Retinal pigment epithelial cell (primary cell): ENCODE results near the gene GOSR2.
A peak's percentile ranks its signal among the peaks of the same experiment; 100 is the strongest.

Experiments used
- DNase-seq: peaks from one replicate; pipeline ENCODE4 v3.0.0-alpha.2; 2010; ENCODE audit warnings: low read depth
- H3K4me3 ChIP-seq: 2 replicates; pipeline ENCODE4 v1.5.1; 2011; ENCODE audit warnings: mild to moderate bottlenecking, low read length, control low read depth, moderate library complexity
- TF ChIP-seq, protein P1 (sequence below): conservative IDR thresholded peaks from 2 replicates; pipeline ENCODE4 v1.5.1; 2011; ENCODE audit warnings: low read depth, low read length, control low read depth, inconsistent platforms

The GOSR2 gene

GRCh38 chr17:46885415-46886309 is 37.3 kb upstream of the GOSR2 start:
- TF ChIP-seq, protein P1, sequence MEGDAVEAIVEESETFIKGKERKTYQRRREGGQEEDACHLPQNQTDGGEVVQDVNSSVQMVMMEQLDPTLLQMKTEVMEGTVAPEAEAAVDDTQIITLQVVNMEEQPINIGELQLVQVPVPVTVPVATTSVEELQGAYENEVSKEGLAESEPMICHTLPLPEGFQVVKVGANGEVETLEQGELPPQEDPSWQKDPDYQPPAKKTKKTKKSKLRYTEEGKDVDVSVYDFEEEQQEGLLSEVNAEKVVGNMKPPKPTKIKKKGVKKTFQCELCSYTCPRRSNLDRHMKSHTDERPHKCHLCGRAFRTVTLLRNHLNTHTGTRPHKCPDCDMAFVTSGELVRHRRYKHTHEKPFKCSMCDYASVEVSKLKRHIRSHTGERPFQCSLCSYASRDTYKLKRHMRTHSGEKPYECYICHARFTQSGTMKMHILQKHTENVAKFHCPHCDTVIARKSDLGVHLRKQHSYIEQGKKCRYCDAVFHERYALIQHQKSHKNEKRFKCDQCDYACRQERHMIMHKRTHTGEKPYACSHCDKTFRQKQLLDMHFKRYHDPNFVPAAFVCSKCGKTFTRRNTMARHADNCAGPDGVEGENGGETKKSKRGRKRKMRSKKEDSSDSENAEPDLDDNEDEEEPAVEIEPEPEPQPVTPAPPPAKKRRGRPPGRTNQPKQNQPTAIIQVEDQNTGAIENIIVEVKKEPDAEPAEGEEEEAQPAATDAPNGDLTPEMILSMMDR: no peak
- H3K4me3 ChIP-seq: no peak overlapping the region
- DNase-seq: no peak

- H3K4me3 ChIP-seq: no peak overlapping the region
- DNase-seq: no peak
- TF ChIP-seq, protein P1: no peak
Measured at GRCh38 chr17:46886310-46886663, 36.7 kb upstream of the GOSR2 start.

DNA sequence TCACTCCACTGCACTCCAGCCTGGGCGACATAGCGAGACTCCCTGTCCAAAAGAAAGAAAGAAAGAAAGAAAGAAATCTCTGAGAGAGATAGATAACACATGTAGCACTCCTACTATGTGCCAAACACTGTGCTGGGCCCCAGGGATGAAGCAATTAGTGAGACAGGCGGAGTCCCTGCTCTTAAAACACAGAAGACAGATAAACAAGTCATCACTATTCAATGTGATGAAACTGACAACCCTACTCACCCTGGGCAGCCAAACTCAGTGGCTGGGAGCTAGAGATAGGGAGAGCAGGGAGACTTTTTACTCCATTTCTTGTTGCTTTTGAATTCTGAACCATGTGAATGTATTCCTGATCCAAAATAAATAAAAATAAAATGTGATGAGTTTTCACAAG is 35.2 kb upstream of the GOSR2 start:
- TF ChIP-seq, protein P1: no peak

DNA sequence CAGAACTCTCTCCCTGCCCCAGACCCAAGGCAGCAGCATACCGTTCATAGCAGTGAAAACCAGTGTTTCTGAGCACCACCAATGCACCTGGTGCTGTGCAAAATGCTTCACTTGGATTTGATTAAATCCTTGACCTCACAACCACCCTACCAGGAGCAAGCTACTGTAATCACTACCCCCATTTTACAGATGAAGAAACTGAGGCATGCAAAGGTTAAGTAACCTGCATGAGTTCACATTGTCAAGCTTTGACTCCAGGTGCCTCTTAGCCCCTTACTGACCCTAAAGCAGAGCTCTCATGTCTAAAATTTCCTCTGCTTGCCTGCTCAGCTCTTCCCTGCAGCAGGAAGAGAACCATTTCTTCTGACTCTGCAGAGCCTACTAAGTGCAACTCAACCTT is 34.2 kb upstream of the GOSR2 start:
- TF ChIP-seq, protein P1: no peak

More for the DNA sequence above, 35.2 kb upstream of the GOSR2 start:
- no peak for DNase-seq
- no peak overlapping the region for H3K4me3 ChIP-seq

DNA sequence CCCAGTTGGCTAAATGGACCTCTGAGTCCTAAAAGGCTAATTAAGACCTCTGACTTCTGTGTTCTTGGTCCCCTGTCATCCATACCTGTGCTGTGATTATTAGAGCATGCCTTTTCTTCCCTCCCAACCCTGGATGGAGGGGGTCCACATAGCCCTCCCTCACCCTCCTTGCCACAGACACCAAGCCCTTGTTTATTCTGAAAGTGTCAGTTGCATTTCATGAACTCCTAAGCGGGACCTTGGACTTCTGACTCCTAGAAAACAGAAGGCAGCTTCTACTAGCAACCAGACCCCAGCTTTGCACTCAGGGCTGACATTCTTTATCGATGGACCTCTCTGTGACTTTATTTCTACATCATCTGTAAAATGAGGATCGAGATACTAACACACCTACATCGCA is 33.4 kb upstream of the GOSR2 start:
- TF ChIP-seq, protein P1: no peak
- no peak overlapping the region for H3K4me3 ChIP-seq
- DNase-seq: no peak

More for the DNA sequence above, 34.2 kb upstream of the GOSR2 start:
- no peak for DNase-seq
- H3K4me3 ChIP-seq: no peak overlapping the region

- H3K4me3 ChIP-seq: no peak overlapping the region
- TF ChIP-seq, protein P1: no peak
- DNase-seq: peak; percentile 63
Measured at GRCh38 chr17:46889992-46890564, 32.9 kb upstream of the GOSR2 start.

DNA sequence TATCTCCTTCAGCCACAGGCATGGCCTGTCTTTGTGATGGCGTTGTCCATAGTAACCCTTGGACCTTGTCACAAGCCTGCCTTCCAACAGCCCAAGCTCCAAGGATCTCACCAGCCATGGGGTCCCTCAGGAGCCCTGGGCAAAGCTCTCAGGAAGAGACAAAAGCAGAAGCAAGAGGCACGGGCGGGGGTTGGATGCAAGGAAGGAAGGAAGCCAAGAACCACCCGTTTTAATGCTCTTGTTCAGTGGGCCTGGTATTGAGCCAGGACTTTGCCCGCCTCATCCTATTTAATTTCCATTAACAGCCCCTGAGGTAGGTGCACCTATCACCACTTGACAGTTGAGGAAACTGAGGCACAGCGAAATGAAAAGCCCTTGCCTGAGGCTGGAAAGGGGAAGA is 32.3 kb upstream of the GOSR2 start:
- no peak overlapping the region for H3K4me3 ChIP-seq
- no peak for DNase-seq
- TF ChIP-seq, protein P1: no peak
